ENCODE measurements around the gene FAM200B.

Gene FAM200B

DNA sequence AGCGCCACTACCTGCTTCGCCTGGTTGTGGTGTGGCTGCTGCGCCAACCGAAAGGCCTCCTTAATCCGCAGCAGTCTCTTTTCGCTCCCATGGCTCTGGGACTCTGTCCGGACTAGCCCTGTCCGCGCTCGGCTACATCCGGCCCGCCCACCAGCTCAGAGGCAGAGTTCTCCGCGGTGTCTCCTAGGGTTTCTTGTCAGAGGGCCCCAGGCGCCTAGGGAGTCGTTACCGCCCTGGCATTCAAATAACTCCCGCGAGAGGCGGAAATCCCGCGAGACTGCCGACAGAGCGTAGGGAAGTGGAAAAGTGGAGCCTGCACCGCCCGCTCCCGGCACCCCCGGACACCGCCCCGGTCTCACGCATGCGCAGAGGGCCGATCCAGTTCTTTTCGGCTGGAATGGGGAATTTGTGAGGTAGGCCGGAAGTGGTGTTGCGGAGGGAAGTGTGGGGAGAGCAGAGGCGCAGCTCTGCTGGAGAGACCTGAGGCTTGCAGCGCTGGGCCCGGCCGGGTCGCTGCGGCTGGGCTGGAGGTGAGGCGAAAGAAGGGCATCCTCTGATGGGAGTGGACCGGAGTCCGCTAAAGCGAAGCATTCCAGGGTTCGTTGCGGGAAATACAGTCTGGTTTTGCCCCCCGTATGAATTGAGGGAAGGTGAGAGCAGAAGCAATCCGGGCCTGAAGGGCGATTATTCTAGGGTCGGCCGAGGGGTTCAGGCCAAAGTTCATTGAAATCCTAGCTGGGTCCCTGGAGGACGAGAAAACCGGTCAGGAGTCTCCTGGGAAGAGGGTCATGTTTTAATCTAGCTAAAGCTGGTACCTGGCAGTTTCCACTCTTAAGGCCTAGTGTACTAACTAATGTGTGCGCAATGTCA is at the start of gene FAM200B:
TSS of gene FAM200B (plus strand) at position 456 of the 870 bp plus-strand sequence. CDS start 5,151 bp downstream, outside the sequence.
- peak; percentile 94 to 98 for DNase-seq (ENCODE audit: low read depth in 1 of 2, low spot score in 1 of 2)

DNA sequence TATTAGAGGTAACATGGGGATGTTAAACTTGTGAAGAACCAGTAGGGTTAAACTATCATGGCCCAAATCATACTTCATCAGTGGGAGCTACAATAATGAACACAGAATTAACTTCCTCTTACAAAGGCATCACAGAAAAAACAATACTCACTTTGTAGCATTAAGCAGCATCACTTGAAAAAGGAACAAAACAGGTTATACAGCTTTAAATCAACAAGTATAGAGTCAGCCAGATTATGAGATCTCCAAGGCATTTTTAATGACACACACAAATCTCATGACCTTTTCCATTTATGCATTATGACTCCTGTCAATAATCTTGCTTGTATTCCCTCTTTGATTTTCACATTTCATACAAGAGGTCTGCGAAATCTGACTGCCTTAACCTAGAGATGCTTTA is 44.8 kb upstream of the FAM200B start:
- DNase-seq (ENCODE audit: low read depth in 1 of 2, low spot score in 1 of 2) = no peak

DNA sequence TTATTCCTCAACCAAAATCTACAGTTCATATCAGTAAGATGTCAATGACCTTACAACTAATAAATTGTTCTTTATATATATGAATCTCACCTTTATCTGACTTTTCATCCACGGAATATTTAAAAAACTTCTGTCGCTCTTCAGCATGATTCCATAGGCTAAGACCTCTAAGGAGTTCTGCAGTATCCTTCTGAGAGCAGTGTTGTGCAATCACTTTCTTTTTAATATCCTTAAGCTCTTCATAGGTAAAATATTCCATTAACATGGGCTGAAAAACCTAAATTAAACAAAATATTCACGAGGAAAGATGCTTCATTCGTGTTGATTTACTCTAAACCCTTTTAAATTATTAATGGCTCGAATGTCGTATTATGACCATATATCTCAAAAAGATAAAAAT is 43.2 kb upstream of the FAM200B start:
- no peak for DNase-seq (ENCODE audit: low read depth in 1 of 2, low spot score in 1 of 2)

DNA sequence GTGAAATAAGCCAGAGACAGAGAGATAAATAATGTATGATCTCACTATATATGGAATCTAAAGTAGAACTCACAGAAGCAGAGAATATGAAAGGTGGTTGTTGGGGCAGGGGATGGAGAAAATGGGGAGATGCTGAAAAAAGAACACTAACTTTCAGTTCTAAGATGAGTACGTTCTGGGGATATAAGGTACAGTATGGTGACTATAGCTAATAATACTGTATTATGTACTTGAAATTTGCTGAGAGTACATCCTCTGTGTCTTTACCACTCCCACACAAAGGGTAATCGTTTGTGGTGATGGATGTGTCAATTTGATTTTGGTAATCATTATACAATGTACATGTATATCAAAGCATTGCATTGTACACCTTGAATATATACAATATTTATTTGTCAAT is 33.0 kb upstream of the FAM200B start:
- no peak for DNase-seq (ENCODE audit: low read depth in 1 of 2, low spot score in 1 of 2)

DNA sequence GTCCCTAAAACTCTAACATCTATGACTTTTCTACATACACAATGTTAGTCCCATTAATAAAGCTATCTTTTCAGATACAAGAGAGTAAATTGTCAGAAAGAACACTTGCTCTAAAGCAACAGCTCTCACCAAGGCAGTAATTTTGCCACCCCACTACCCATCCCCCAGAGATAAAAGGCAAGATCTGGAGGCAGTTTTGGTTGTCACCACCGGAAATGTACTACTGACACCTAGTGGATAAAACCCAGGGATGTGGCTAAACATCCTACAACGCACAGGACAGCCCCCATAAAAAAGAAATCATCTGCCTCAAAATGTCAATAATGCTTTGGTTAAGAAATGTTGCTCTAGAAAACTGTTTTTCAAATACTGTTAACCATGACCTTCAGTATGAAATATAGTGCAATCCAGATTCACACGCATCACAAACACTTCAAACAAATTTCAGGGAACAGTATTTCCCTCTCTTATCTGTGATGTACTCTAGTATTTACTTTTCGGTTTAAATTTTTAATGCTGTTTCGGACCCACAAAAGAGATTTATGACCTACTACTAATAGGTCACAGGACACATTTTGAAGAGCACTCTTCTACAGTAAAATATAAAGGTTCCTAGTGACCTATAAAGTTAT is 31.6 kb upstream of the FAM200B start:
- peak in 1 of 2 donors; percentile 26 for DNase-seq (ENCODE audit: low read depth in 1 of 2, low spot score in 1 of 2)

DNA sequence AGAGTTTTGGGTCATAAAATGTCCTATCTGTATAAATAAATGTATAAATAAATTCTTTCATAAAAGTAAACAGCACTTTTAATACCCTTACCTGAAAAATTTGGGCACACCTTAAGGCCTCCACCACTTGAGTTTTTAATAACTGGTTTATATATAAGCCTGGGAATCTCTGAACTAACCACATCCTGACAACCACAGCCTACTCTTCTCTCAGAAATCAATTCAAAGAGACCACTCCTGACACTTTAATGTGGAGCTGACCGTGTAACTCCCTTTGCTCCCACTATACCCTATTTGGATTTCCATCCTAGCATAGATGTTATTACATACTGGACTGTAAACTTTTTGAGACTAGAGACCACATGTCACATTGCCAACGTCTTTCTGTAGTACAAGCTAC is 30.0 kb upstream of the FAM200B start:
- no peak for DNase-seq (ENCODE audit: low read depth in 1 of 2, low spot score in 1 of 2)

DNA sequence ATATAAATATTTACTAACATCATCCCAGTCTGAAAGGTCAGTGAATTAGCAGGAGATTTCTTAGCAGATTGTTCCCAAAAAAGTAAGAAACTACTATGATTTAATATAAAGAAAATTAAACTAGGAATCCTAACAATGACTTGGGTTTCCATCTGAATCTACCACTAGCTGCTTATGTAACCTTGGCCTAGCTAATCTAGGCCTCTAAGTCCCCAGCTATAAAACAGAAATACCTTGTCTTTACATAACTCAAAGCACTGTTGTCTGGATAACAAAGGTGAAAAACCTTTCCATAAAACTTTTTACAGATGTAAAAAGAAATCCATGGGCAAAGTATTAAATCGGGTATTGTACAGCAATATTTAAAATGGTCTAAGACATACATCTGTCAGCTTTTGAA is 29.4 kb upstream of the FAM200B start:
- no peak for DNase-seq (ENCODE audit: low read depth in 1 of 2, low spot score in 1 of 2)

DNA sequence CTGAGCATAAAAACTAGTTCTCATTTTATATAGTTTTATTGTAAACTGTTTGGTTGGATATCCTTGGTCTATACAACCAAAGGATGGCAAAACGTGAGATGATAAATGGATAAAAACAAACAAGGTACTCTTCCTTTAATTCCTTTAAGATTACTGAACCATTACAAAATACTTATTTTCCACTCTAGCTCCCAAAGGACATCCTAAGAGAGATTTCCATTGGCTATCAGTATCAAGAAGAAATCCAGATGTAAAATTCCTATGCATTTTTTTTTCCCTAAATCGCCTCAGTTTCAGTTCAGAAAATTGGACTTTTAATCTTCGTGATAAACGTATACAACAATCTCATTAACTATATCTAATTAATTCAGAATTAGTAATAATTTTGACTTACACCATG is 28.8 kb upstream of the FAM200B start:
- no peak for DNase-seq (ENCODE audit: low read depth in 1 of 2, low spot score in 1 of 2)

DNA sequence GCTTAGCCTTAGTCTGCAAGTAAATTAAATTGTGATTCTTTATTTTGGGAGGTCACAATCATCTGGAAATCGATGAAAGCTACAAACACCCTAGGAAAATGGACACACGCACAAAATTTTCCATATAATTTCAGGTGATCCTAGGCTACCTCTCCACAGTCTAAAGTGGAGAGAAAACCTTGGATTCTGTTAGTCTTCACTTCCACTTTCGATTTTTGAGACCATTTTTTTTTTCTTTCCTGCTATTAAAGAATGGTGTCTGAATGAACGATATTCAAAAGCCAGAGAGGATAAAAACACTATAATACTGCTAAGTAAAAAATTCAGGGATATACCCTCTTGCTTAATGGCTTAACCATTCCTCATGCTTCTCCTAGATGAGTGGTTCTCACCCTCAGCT is 28.2 kb upstream of the FAM200B start:
- no peak for DNase-seq (ENCODE audit: low read depth in 1 of 2, low spot score in 1 of 2)

DNA sequence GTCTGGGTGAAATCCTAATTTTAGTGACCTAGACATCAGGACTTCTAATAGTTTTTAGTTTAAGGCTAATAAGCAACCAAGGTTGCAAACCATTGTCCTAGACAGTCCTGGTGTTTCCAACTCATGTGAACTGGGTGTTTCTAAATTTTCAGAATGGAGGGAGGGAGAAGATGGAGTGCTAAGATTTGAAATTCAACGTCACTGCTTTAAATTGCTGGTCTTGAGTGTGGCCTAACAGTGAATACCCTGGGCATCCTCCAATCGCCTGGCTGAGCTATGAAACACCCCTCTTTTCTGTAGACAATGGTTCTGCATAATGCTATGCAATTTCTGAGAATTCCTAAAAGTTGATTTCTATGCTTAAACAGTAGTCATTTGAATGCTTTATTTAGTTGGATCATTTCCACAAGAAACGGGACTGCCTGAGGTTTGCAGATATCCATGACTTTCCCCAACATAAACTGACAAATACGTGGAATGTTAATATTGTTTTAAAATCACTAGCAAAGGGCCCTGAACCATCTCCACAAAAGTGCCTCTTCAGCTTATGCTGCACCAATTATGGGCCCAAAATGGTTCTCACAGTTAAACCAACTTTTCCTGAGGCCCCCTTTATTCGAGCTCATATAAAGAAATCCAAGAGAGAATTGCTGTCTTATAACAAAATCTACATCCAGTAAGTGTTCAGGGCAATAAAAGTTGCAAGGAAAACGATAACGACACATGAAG is 27.6 kb upstream of the FAM200B start:
- no peak for DNase-seq (ENCODE audit: low read depth in 1 of 2, low spot score in 1 of 2)

DNA sequence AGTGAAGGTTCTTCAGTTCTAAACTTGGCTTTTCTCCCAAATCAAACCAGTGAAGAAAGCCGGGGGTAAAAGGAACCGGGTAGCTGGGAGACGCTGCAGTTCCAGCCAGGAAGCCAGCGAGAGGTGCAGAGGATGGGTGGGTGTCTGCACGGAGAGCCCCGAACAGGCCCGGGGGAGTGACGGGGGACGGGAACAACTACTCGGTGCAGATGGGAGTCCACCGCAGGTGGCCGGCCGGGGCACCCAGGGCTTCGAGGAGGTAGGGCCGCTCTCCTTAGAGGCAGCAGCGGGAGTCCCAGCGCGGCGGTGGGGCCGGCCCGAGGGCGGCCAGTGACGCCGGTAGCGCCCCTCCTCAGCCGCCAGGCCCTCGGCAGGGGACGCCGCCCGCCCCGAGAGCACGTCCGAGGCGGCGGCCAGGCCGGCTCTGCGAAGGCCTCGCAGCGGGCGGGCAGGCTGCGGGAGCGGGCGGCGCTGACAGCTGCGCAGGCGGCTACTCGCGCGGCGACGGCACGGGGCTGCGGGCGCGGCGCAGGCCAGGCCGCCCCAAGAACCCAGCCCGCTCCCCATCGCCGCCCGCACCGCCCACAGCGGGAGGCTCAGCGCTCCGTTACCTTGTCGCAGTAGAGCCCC is 26.9 kb upstream of the FAM200B start:
- DNase-seq (ENCODE audit: low read depth in 1 of 2, low spot score in 1 of 2) = peak; percentile 12 to 16

DNA sequence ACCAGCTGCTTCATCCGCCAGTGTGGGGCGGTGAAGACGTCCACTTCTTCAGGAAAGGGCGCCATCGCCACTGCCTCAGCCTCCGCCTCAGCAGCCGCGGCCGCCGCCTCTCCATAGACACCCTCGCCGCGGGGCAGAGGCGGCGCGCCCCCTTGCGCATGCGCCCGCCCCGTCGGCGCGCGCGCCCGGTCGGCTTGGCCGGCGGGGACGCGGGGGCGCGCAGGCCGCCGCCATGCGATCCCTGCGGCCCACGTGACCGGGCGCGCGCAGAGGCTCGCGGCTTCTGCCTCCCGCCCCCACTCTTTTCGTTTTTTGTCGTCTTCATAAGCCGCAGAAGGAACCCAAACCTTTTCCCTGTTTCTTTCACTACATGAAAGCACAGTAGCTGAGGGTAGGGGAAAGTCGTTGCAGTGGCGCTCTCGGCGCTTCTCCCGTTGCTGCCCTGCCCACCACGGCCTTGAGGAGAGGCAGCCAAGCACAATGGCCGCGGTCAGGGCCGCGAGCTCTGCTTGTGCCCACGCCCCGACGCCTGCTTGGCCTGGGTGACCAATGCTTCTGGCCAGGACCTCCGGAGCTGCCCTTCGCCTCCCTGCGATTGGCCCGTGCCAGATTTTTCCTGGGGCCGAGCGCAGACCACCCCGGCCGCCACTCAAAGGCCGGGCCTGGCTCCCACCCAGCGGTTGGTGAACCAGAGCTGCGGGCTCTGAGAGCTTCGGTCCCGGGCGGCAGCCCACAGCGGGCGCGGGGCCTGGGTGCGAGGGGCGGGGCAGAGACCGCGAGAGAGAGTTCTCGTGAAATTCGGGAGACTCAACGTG is 26.2 kb upstream of the FAM200B start, which contains the start of gene FBXL5:
TSS of gene FBXL5 (minus strand) at position 135 of the 815 bp plus-strand sequence. CDS start at position 65, 70 bp downstream.
- DNase-seq (ENCODE audit: low read depth in 1 of 2, low spot score in 1 of 2) = peak; percentile 68 to 79

DNA sequence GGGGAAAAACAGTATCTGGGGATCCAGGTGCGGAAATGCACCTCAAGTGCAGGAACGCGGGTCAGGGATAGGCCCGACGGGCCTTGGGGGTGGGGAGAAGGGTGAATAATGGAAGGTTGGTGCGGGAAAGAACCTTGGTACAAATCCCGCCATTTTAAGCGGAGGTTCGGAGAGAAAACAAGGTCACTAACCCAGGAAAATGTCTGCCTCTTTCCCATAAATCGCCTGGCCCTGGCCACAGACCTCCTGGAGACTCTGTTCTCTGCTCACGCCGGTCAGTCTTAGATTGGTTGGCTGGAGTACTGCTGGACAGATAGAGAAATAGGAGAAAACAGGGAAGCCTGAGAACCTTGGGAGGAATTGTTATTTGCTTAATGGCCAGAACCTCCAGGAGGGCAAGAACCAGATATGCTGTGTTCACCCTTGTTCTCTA is 25.6 kb upstream of the FAM200B start:
- no peak for DNase-seq (ENCODE audit: low read depth in 1 of 2, low spot score in 1 of 2)

DNA sequence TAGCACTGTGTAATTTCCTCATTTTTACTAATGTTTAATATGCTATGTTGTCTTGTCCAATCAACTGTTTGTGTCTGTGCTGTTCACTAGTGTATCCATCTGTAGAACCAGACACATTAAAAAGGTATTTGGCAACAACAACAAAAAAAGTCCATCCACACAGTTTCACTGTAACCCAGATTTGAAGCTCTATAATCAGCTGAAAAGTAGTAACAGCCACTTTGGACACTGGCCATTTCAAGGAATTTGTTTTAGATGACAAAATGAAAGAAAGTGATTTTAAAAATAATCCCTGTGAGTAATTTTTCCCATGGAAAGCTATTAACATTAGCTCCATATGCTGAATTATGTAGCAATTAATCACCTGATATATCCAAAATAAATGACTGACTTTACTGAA is 24.3 kb upstream of the FAM200B start:
- DNase-seq (ENCODE audit: low read depth in 1 of 2, low spot score in 1 of 2) = no peak

DNA sequence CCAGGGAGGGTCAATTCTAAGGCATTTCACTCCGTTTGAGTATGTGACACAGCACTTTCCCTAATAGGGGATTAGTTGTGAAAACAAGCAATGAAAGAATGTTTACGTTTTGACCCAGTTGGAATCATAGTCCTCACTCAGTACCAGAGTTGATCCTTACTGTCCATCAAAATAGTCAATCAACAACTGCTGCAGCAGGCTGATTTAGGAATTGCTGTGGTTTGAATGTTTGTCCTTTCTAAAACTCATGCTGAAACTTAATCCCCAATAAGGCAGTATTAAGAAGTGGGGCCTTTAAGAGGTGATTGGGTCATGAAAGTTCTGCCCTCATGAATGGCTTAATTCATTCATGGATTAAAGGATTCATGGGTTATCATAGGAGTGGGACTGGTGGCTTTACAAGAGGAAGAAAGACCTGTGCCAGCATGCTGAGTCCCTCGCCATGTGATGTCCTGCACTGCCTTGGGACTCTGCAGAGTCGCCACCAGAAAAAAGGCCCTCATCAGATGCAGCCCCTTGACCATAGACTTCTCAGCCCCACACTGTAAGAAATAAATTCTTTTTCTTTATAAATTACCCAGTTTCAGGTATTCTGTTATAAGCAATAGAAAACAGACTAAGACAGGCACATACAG is 23.4 kb upstream of the FAM200B start:
- no peak for DNase-seq (ENCODE audit: low read depth in 1 of 2, low spot score in 1 of 2)

DNA sequence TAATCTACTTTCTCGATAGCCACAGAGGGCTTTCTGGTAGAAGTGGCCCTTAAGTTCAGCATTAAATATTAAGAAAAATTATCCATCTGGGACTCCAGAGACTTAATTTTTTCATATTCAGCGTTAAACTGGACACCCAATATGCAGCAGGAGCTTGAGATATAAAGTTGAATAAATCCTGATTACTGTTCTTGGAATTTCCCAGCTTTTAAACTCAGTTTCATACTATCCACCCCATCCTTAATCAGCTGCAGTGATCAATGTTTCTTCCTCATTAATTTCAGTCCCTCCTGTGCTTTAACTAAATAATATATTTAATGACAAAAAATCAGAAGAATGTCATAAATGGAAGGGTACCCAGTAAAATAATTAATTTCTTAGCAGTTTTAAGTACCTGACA is 22.8 kb upstream of the FAM200B start:
- DNase-seq (ENCODE audit: low read depth in 1 of 2, low spot score in 1 of 2) = no peak

DNA sequence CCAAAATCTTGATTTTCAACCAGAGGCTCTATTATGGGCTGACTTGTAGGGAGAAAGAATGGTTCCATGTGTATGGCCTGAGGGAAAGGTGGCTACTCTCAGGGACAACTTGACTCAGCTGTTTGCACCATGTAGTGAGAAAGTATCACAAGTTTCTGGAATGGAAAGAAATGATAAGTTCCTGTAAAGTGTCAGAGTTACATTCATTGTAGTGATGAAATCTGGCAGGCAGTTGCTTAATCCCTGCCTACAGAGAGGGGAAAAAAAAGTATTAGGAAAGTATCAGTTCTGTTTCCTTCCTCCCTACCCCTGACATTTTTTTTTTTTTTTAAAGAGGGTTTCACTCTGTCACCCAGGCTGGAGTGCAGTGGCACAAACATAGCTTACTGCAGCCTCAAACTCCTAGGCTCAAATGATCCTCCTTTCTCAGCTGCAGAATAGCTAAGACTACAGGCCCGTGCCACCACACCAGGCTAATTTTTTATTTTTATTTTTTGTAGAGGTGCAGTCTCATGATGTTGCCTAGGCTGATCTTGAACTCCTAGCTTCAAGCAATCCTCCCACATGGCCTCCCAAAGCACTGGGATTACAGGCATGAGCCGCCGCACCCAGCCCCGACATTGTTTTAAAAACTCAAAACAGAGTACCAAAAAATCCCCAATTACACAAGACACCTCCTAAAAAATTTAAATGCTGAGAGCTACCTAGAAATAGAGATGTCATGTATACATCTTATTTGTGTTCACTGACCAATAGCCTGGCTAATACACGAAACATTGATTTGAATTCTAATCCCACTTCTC is 21.7 kb upstream of the FAM200B start:
- DNase-seq (ENCODE audit: low read depth in 1 of 2, low spot score in 1 of 2) = no peak

DNA sequence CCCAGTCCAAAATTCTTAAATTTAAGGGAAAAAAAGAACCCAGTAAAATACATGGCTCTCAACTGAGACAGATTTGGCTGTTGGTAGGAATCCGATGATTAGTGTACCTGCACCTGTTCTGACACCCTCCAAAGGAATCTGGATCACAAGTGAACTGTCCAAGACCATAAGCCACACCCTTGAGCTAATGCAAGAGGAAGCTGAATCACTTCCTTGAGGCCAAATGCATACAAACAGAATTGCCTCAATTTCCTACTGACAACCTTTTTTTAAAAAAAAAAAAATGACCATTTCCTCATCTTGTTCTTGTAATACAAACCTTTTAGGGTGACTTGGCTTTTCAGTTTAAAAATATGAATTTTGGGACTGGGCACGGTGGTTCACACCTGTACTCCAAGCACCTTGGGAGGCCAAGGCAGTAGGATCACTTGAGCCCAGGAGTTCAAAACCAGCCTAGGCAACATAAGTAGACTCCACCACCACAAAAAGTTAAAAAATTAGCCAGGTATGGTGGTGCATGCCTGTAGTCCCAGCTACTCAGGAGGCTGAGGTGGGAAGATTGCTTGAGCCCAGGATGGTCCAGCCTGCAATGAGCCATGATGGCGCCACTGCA is 15.8 kb upstream of the FAM200B start:
- DNase-seq (ENCODE audit: low read depth in 1 of 2, low spot score in 1 of 2) = no peak

DNA sequence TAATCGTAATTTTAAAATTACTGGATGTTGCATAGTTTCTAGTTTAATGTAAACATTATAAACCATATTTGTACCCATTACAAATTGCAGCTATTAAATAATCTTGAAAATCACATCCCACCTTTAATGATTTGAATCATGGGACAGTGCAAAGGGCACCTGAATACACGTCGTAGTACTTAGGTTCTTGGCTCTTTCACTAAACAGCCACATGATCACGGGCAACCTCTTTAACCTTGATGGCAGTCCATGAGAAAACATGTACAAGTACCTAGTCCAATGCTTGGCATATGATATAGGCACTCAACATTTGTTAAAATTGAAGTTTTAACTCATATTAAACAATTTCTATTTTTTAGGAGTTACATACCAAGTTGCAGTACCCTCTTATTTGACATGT is 14.6 kb upstream of the FAM200B start:
- DNase-seq (ENCODE audit: low read depth in 1 of 2, low spot score in 1 of 2) = no peak
